ENCODE data around the gene ZNF630.
"Not testable (repeated sequence)": the region's sequence is repeated elsewhere in the genome, so short reads cannot be mapped to it uniquely, and the experiment has no call there.

The ZNF630 gene

GRCh38 chrX:48027545-48027944, 43.9 kb downstream of the ZNF630 start:
- DNase-seq, result not testable (repeated sequence)

DNA sequence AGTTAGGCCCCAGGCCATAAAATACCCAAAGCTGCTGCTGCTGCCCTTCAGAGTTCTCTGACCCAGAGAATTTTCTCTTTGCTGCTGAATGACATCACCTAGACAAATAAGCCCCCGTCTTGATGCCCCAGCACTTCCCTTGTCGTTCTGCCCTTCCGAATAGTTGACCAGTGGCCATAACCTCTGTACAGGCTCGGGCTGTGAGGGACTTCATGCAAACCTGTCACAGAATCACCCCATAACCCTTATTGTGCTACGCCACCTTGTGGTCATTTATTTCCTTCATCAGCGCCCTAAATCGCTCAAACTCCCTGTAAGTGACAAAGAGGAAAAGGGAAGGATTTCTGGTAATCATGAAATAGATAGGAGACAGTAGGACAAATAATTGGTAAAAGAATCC, 45.9 kb downstream of the ZNF630 start:
- DNase-seq, result peak; percentile 64

DNA sequence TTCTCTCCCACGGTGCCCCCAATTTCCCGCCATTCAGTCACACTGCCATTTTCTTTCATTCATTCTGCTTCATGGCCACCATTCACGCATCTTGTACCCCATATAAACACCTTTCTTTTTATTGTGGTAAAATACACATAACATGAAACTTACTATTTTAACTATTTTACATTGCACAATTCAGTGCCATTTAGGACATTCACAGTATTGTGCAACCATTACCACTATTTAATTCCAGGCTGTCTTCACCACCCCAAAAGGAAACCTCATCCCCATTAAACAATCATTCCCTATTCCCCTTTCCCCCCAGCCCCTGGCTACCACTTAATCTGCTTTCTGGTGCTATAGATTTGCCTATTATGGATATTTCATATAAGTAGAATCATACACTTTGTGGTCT, 48.7 kb downstream of the ZNF630 start:
- DNase-seq, result no peak

DNA sequence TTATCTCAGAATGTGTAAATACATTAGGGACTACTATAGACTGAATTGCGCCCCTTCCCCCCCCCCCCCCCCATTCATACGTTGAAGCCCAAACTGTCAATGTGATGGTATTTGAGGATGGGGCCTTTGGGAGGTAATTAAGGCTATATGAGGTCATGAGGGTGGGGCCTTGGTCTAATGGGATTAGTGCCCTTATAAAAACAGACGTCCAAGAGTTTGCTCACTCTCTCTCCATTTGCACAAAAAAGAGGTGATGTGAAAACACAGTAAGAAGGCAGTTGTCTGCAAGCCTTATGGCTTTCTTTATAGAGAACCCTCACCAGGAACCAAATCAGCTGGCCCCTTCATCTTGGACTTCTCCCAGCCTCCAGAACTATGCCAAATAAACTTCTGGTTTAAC, 49.3 kb downstream of the ZNF630 start:
- no peak for DNase-seq

GRCh38 chrX:48021026-48021900, 50.2 kb downstream of the ZNF630 start:
- peak; percentile 83 for DNase-seq

GRCh38 chrX:48020472-48020871, 51.0 kb downstream of the ZNF630 start:
- peak; percentile 39 for DNase-seq

GRCh38 chrX:48019892-48020291, 51.5 kb downstream of the ZNF630 start:
- not testable (repeated sequence) for DNase-seq

DNA sequence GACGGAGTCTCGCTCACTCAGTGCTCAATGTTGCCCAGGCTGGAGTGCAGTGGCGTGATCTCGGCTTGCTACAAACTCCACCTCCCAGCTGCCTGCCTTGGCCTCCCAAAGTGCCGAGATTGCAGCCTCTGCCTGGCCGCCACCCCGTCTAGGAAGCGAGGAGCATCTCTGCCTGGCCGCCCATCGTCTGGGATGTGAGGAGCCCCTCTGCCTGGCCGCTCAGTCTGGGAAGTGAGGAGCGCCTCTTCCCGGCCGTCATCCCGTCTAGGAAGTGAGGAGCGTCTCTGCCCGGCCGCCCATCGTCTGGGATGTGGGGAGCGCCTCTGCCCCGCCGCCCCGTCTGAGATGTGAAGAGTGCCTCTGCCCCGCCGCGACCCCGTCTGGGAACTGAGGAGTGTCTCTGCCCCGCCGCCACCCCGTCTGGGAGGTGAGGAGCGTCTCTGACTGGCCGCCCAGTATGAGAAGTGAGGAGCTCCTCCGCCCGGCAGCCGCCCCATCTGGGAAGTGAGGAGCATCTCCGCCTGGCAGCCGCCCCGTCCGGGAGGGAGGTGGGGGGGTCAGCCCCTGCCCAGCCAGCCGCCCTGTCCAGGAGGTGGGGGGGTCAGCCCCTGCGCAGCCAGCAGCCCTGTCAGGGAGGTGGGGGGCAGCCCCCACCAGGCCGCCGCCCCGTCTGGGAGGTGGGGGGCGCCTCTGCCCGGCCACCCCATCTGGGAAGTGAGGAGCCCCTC, 54.7 kb downstream of the ZNF630 start:
- DNase-seq, result not testable (repeated sequence)

DNA sequence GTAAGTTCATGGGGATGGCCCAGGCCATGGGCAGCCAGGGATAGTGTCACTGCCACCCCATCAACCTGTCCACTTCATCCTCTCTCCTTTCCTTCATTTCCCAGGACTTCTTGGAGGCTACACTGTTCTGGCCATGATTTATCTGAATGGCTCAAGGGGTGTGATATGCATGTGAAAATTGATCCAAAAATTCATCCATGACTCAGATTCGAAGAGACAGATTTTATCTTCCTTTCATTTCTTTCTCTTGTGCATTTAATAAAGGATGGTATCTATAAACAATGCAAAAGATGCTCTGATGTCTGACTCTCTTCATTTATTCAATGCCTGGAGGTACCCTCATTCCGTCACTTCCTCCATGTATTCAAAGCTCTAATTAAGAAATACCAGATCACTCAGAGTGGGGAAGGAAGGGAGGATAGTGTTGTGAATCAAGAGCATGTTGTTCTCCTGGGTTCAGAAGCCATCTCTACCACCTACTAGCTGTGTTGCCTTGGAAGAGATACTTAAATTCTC, 61.9 kb downstream of the ZNF630 start:
- not testable (repeated sequence) for DNase-seq
